HFFc6 (cell line): ENCODE measurements around the gene STRADB. TPM values are rescaled to one million over a fixed set of nuclear protein-coding genes. Genes with fewer than 3 reads are reported as not detected.
"Not testable (repeated sequence)": the region's sequence is repeated elsewhere in the genome, so short reads cannot be mapped to it uniquely, and the experiment has no call there.

Source experiments
- DNase-seq: peaks from one replicate; pipeline ENCODE4 v3.0.0-alpha.2; 2018
- H3K27ac Mint-ChIP-seq: 2 replicates; pipeline ENCODE4 v1.8.0; 2020; ENCODE audit warnings: mild to moderate bottlenecking, mixed read lengths
- H3K27me3 Mint-ChIP-seq: 2 replicates; pipeline ENCODE4 v1.8.0; 2021; ENCODE audit warnings: mild to moderate bottlenecking, moderate library complexity, mixed read lengths; ENCODE audit not compliant: insufficient read depth
- H3K36me3 Mint-ChIP-seq: 2 replicates; pipeline ENCODE4 v1.8.0; 2021; ENCODE audit warnings: low read depth, mixed read lengths
- H3K4me1 Mint-ChIP-seq: 2 replicates; pipeline ENCODE4 v1.8.0; 2020; ENCODE audit warnings: low read depth, mixed read lengths
- H3K4me3 Mint-ChIP-seq: 2 replicates; pipeline ENCODE4 v1.8.0; 2020; ENCODE audit warnings: mild to moderate bottlenecking, moderate library complexity, mixed read lengths
- H3K9me3 Mint-ChIP-seq: 2 replicates; pipeline ENCODE4 v1.8.0; 2020; ENCODE audit warnings: mild to moderate bottlenecking, mixed read lengths
- total RNA-seq, 6 experiments: library from RNA; stranded (reverse); fragmentation: NEBNext Ultra II Directional; extraction: Animal tissue kit (Norgen Biotek cat#: 25700); gene quantifications; 2 replicates in 1 of 6; 3 replicates in 5 of 6; pipeline ENCODE4 v1.2.3, GENCODE V29; 2021
- TF ChIP-seq, protein P1 (sequence below): fragments of 200-600 bp; sonication (generic); IDR thresholded peaks from 2 replicates; pipeline ENCODE4 v1.5.0; 2021; ENCODE audit warnings: antibody characterized with exemption, mild to moderate bottlenecking

The STRADB gene
- total RNA-seq, 6 experiments from 2014 or later: 37.7 to 51.0 (median 43.5) TPM

DNA sequence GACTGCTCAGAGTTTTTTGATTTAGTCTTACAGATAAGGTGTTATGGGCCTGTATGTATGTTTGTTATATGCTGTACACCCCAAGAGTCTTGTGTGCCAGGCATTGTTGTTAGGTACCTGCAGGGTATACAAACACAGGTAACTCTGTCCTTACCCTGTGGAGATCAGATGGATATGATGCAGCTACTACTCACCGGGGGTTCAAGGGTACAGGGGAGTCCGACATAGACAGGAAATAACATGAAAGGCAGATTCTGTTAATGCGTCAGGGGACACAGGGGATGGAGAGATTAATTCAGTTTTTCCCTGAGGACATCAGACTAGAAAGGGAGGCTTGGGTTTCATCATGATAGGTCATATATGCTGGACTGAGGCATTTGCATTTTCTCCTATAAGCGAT, 31.6 kb upstream of the STRADB start:
- H3K4me3 Mint-ChIP-seq: peak overlapping the region; percentile 45
- H3K4me1 Mint-ChIP-seq: peaks cover 45% of the 10 kb centered on the region
- DNase-seq: no peak
- H3K27me3 Mint-ChIP-seq: no peaks in the 10 kb centered on the region
- peak overlapping the region; percentile 86 for H3K27ac Mint-ChIP-seq
- peaks cover 13% of the 10 kb centered on the region for H3K36me3 Mint-ChIP-seq
- TF ChIP-seq, protein P1, sequence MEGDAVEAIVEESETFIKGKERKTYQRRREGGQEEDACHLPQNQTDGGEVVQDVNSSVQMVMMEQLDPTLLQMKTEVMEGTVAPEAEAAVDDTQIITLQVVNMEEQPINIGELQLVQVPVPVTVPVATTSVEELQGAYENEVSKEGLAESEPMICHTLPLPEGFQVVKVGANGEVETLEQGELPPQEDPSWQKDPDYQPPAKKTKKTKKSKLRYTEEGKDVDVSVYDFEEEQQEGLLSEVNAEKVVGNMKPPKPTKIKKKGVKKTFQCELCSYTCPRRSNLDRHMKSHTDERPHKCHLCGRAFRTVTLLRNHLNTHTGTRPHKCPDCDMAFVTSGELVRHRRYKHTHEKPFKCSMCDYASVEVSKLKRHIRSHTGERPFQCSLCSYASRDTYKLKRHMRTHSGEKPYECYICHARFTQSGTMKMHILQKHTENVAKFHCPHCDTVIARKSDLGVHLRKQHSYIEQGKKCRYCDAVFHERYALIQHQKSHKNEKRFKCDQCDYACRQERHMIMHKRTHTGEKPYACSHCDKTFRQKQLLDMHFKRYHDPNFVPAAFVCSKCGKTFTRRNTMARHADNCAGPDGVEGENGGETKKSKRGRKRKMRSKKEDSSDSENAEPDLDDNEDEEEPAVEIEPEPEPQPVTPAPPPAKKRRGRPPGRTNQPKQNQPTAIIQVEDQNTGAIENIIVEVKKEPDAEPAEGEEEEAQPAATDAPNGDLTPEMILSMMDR: no peak
- H3K9me3 Mint-ChIP-seq: no peaks in the 10 kb centered on the region

DNA sequence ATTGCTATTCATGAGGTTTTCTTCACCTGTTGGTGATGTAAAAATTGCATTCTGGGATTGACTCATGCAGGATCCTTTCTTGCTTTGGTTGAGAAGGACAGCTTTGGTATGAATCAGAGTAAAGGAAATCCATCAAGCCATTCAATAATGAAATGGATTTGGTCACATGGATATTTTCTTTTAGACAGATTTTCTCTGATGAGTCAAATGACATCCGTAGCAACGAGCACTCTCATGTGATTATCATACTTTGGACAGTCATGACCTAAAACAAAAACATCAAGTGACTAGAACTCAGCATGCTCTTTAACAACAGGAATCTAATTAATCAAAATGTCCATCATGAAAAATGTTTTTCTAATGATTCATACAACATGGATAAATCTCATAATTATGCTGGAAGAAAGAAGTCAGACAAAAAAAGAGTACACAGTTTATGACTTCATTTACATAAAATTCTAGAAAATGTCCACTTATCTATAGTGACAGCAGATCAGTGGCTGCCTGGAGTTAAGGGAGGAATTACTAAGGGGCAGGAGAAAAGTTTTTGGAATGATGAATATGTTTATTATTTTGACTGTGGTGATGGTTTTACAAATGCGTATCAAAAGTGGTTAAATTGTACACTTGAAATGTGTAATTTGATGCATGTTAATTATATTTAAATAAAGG, 31.0 kb upstream of the STRADB start:
- peak; percentile 81 for DNase-seq
- H3K4me1 Mint-ChIP-seq: peaks cover 45% of the 10 kb centered on the region

DNA sequence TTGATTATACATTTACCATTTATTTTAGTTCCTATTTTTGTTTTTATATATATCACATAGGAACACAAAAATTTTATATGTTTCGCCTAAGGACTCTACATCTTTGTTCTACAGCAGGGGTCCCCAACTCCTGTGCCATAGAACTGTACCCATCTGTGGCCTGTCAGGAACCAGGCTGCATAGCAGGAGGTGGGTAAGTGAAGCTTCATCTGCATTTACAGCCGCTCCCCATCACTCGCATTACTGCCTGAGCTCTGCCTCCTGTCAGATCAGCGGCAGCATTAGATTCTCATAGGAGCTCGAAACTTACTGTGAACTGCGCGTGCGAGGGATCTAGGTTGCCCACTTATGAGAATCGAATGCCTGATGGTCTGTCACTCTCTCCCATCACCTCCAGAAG, 25.6 kb upstream of the STRADB start:
- no peak overlapping the region for H3K27ac Mint-ChIP-seq
- no peaks in the 10 kb centered on the region for H3K27me3 Mint-ChIP-seq
- TF ChIP-seq, protein P1: no peak
- peaks cover 28% of the 10 kb centered on the region for H3K4me1 Mint-ChIP-seq
- DNase-seq: no peak
- H3K36me3 Mint-ChIP-seq: peaks cover 28% of the 10 kb centered on the region
- no peak overlapping the region for H3K4me3 Mint-ChIP-seq
- H3K9me3 Mint-ChIP-seq: peaks cover 17% of the 10 kb centered on the region

More for the DNA sequence above, 31.0 kb upstream of the STRADB start:
- Mint-ChIP-seq H3K4me3 (peak overlapping the region; percentile 45), H3K27ac (peak overlapping the region; percentile 86), H3K9me3 (no peaks in the 10 kb centered on the region), H3K27me3 (no peaks in the 10 kb centered on the region), H3K36me3 (peaks cover 13% of the 10 kb centered on the region)
- TF ChIP-seq, protein P1: no peak

DNA sequence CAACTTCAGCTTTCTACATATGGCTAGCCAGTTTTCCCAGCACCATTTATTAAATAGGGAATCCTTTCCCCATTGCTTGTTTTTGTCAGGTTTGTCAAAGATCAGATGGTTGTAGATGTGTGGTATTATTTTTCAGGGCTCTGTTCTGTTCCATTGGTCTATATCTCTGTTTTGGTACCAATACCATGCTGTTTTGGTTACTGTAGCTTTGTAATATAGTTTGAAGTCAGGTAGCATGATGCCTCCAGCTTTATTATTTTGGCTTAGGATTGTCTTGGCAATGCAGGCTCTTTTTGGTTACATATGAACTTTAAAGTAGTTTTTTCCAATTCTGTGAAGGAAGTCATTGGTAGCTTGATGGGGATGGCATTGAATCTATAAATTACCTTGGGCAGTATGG, 23.2 kb upstream of the STRADB start:
- DNase-seq, H3K27ac Mint-ChIP-seq, H3K27me3 Mint-ChIP-seq, H3K4me3 Mint-ChIP-seq: not testable (repeated sequence)
- H3K4me1 Mint-ChIP-seq: peaks cover 36% of the 10 kb centered on the region
- peaks cover 17% of the 10 kb centered on the region for H3K9me3 Mint-ChIP-seq
- peaks cover 35% of the 10 kb centered on the region for H3K36me3 Mint-ChIP-seq

DNA sequence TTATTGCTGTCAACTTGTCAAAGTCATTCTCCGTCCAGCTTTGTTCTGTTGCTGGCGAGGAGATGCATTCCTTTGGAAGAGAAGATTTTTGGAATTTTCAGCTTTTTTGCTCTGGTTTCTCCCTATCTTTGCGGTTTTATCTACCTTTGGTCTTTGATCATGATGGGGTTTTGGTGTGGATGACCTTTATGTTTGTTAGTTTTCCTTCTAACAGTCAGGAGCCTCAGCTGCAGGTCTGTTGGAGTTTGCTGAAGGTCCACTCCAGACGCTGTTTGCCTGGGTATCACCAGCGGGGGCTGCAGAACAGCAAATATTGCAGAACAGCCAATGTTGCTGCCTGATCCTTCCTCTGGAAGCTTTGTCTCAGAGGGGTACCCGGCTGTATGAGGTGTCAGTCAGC, 21.7 kb upstream of the STRADB start:
- Mint-ChIP-seq H3K9me3 (peaks cover 17% of the 10 kb centered on the region), H3K4me1 (peaks cover 51% of the 10 kb centered on the region), H3K36me3 (peaks cover 35% of the 10 kb centered on the region)
- not testable (repeated sequence) for H3K27ac Mint-ChIP-seq, DNase-seq, H3K4me3 Mint-ChIP-seq, H3K27me3 Mint-ChIP-seq

DNA sequence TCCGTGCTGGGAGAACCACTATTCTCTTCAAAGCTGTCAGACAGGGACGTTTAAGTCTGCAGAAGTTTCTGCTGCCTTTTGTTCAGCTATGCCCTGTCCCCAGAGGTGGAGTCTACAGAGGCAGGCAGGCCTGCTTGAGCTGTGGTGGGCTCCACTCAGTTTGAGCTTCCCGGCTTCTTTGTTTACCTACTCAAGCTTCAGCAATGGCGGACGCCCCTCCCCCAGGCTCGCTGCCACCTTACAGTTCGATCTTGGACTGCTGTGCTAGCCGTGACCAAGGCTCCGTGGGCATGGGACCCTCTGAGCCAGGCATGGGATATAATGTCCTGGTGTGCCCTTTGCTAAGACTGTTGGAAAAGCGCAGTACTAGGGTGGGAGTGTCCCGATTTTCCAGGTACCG, 21.2 kb upstream of the STRADB start:
- H3K4me3 Mint-ChIP-seq, H3K27me3 Mint-ChIP-seq, H3K27ac Mint-ChIP-seq, DNase-seq: not testable (repeated sequence)
- peaks cover 35% of the 10 kb centered on the region for H3K36me3 Mint-ChIP-seq
- peaks cover 51% of the 10 kb centered on the region for H3K4me1 Mint-ChIP-seq
- H3K9me3 Mint-ChIP-seq: peaks cover 17% of the 10 kb centered on the region

DNA sequence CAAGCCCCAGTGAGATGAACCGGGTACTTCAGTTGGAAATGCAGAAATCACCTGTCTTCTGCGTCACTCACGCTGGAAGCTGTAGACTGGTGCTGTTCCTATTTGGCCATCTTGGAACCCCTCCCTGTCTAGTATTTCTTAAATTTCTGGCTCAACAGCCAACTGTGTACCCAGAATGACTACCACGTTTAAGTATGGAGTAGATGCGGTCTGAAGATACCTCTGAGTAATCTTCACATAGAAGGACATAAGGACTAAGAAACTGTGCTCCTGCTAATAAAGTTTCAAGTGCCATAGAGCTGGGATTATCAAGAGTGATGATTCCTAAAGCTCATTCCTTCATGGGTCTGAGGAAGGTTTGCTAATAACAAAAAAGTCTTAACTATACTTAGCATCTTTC, 20.7 kb upstream of the STRADB start:
- no peak for DNase-seq
- TF ChIP-seq, protein P1: no peak
- Mint-ChIP-seq H3K9me3 (peaks cover 17% of the 10 kb centered on the region), H3K4me1 (peaks cover 53% of the 10 kb centered on the region), H3K4me3 (no peak overlapping the region), H3K36me3 (peaks cover 35% of the 10 kb centered on the region), H3K27me3 (no peaks in the 10 kb centered on the region), H3K27ac (peak overlapping the region; percentile 74)
